ENCODE data around the gene PRR23A. TPM values are rescaled to one million over a fixed set of nuclear protein-coding genes. Genes with fewer than 3 reads are reported as not detected.

The PRR23A gene
- total RNA-seq, 1 donor from 2014 or later, result not detected

- no peak for DNase-seq
Observed at GRCh38 chr3:138971766-138972320, 34.2 kb downstream of the PRR23A start.

- DNase-seq, result no peak
Observed at GRCh38 chr3:138964923-138965322, 41.1 kb downstream of the PRR23A start.

- no peak for DNase-seq
Observed at GRCh38 chr3:138964264-138964663, 41.8 kb downstream of the PRR23A start.

- DNase-seq, result no peak
Observed at GRCh38 chr3:138962854-138963560, 43.1 kb downstream of the PRR23A start.

GRCh38 chr3:138960417-138960852 is 45.6 kb downstream of the PRR23A start:
- DNase-seq, result no peak

Other genes starting within 250 kb of the PRR23A start
- 16.7 and 33.4 TPM in 2 replicates for gene PIK3CB, start 171.3 kb downstream of the PRR23A start, total RNA-seq
- not detected in 2 replicates for gene FOXL2, start 59.1 kb downstream of the PRR23A start, total RNA-seq
- gene FOXL2NB, start 59.1 kb downstream of the PRR23A start, total RNA-seq, result under 0.01 TPM in 1 of 2 replicates, not detected in the other
- gene PRR23B, start 14.7 kb upstream of the PRR23A start, total RNA-seq, result not detected in 2 replicates
- gene PRR23C, start 38.6 kb upstream of the PRR23A start, total RNA-seq, result not detected in 2 replicates

Measured in dermis blood vessel endothelial cell (primary cell).